Stimulated activated CD8-positive, alpha-beta memory T cell treated with anti-CD3 and anti-CD28 coated beads, Interleukin-4, amount 100 ng/mL, for 4 hours (primary cell): Measurements from ENCODE around the gene ARSB.
"Not testable (repeated sequence)": the region's sequence is repeated elsewhere in the genome, so short reads cannot be mapped to it uniquely, and the experiment has no call there.

Source experiments
- DNase-seq, 2 donors: peaks; one replicate each; pipeline ENCODE4 v3.0.0-alpha.2; 2020; ENCODE audit warnings: low read depth in 2 of 2, low spot score in 1 of 2

Gene ARSB

DNA sequence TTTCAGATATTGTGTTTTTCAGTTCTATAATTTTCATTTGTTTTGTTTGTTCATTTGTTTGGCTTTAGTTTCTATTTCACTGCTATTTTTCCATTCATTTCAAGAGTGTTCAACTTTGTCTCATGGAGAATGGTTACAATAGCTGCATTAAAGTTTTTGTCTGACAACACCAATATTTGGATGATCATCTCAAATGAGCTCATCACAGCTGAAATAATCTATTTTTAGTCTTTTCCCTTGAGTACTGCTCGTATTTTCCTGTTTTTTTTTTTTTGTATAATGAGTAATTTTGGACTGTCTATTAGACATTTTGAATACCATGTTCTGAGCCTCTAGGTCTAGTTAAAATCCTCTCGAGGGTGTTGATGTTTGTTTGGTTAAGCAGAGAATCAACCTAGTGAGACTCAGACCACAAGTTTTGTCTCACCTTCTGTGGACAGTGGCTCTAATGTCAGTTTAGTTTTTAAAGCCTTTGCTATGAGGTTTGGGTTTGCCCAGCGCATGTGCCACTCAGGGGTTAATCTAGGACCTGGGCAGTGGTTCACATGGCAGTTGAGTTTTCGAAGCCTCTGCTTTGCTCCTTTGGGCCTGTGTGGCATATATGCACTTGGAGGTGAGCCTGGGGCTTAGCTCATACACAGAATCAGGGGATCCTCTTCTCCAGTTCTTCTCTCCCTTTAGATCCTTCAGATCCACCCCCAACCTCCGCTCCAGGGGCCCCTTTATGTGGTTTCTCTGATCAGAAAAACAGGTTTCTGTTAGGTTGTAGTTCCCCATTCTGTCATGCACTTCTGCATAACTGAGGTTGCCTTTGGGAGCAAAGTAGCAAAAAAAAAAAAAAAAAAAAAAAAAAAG lies 79.8 kb downstream of the ARSB start:
- no peak for DNase-seq

DNA sequence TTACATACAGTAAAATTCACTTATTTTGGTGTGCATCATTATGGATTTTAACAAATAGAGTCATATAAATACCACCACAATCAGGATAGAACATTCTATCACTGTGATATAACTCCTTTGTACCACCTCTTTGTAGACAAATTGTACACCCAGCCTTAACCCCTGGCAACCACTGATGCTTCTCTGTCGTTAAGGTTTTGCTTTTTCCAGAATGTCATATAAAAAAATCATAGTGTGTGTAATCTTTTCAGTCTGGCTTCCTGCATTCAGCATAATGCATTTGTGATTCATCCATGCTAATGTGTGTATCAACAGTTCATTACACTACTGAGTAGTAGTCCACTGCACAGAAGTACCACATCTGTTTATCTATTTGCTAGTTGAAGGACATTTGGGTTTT lies 81.2 kb downstream of the ARSB start:
- DNase-seq = no peak

GRCh38 chr5:78903353-78903752 lies 81.8 kb downstream of the ARSB start:
- DNase-seq = no peak

DNA sequence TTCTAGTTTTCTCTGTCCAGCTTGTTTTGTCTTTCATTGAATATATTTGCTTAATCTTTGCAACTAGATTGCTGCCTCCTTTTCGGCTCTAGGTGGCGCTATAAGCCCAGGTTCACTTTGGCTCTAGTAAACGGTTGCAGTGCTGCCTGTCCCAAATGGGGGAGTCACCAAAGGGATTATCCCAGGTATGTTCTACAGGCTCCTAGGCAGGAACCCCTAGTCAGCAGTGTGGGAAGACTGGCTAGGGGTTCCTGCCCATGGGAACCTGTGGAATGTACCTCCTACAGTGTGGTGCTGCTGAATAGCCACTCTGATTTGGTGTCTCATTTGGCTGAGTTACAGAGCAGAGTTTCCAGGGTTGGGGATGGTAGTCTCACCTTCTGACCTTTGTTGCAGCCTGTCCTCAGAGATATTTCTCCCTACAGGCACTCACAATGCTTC lies 85.2 kb downstream of the ARSB start:
- no peak for DNase-seq

- no peak for DNase-seq
Observed at GRCh38 chr5:78896132-78896531, 89.0 kb downstream of the ARSB start.

DNA sequence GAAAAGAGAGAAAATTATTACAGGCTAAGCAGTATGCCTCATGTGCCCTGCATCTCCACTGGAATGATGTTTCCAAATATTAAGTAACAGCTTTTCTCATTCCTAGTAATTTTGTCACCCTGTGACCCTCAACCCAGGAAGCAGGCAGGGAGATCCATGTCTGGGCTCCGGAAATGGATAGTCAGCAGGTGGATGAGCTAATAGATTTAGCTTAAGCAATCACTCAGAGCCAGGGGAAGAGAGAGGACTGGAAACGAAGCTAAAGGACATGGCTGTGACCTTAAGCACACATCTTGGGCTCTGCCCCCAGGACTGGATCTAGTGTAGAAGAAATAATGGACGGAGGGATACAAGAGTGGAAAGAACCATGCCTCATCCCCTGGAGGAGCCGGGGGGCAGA lies 89.5 kb downstream of the ARSB start:
- no peak for DNase-seq

DNA sequence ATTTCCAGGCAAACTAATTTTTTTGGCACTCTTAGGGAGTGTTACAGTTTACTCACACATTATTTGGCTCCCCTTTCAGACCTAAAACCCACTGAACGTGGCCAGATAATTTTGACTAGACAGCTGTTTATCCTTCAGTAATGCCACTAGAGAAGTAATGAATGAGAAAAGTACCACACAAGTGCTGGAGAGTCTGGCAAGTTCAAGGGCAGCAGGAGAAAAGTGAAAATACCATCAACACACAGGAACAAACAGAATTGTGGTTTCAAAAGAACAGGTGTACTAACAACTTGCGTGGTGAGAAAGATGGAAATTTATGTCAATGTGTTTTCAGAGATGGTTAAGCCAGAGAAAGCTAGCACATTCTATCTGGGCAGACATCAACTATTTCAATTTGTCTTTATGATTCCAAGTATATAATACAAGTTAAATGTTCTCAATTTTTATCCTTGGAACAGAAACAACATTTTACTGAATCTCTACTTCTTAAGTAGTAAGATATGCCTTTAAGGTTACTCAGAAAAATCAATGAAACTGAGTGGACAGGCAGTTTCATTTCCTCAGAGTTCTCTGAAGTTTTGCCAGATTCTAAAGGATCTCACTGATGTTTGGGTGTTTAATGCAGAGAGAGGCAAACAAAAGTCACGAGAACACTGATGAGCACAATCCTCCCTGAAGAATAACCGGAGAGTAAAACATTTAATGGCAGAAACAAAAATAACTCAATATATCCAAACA lies 91.0 kb downstream of the ARSB start:
- DNase-seq = no peak

DNA sequence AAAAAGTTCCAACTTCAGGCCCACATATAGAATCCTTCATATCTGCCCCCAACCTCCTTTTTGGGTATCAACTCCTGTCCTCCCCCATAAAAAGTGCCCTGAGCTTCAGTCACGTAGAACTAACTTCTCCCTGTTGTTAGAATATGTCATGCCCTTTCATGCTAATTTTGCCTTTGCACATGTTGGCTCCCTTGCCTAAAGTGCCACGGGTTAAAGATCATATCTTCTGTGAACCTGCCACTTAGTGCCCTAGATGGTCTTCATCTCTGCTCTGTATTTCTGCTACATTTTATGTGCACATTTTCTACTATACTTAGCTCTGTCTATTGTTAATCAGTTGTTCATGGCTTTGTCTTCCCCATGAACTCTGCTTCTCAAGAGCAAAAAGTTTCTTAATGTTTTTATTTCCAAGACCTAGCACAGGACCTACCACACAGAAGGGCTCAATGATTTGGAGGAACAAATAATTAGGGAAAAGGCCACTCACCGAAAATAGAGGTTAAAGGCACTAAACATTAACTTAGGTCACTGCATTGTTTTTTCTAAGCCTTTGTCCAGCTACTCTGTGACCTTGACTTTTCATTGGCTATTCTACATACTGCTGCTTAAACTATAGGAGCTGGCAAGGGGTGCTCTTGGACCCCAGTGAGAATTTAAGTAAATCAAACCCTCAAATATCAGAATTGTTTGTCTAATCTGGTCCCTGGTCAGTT lies 94.3 kb downstream of the ARSB start:
- no peak for DNase-seq

DNA sequence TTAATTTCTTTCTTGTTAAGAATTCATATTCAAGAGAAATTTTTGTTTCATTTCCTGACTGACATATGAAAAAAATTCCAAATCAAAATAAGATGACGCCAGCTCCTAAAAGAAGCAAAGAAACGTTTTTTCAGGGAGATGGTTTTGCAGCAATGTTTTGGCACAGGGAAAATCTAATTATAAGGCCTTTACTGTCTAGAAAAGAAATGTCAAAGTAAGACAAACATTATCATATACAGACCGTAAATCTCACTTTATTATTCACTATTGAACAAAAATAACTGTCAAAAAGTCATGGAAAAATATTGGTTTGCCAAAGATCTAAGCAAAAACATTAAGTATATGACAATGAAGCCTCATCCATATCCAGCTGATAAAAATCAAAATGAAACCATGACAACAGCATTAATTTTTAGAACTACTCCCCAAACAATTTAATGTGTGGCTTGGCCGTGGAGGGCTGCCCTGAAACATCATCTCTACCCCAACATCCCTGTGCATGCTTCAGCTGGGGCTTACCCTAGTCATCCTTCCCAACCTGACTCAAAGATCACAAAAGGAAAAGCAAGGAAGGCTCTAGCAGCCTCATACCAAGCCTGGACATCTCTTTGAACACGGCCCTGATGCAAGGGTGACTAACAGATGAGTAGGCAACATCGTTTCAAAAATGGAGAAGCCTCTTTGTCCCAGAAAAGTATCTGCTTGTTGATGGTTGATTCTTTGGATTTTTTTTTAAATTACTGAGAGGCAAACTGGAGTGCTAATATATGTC lies 95.6 kb downstream of the ARSB start:
- DNase-seq = no peak

DNA sequence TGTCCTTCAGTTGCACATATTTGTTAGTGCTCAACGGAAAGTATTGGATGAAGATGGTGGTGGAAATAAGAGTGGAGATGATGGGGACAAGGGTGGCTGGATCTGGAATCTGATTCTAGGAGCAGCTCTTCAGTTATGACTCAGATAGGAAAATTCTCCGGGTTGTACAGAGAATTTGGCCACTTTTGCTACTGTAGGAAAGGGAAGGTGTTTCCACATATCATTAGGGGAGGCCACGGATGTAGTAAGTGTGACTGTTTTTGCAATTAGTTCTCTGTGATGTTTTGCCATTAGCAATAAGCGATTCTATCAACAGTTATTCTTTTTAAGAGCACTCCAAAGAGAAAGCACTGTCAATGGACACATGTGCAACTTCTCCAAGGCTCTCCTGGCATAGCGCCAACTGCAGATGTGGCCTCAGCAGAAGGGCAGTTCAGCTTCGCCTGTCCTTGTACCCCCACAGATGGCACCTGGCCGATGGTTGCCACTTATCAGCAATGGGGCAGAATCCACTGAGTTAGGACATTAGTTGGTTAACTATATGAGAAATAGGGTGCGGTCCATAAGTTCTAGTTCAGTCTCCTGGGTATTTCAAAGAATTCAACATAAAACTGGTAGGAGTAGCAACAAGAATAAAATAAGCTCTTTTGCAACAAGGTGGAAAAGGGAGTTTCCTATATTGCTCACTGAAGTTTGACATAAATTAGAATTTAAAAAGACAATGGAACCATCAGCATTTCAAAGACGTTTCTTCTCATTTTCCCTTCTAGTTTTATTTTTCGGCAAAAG lies 96.3 kb downstream of the ARSB start:
- no peak for DNase-seq

DNA sequence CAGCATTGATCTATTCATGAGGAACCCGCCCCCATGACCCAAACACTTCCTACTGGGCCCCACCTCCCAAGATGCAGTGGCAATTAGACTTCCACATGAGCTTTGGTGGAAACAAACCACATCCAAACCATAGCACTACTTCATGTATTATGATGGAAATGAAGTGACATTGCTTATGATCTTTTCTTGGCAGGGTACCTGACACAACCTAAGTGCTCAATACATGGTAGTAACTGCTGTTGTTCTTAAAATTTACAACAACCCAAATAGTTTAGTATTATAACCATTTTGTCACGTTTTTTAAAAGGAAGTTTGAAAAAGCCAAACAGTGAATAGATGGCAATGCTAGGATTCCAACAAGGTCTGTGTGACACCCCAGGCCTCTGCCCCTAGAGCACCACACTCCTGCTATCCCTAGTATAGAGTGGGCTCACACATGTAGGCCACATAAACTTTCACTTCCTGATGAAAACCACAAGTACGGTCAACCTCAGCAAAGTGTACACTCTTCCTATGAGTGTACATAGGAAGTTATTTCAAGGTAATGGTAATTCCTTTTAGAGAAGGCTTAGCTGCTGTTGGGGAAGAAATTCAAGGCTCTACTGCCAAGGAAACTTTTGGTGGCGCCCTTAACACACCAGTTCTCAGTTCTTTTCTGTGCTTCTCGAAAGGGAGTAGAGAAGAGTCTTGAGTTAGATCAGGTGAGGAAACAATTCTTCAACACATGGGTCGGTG lies 97.6 kb downstream of the ARSB start:
- no peak for DNase-seq

DNA sequence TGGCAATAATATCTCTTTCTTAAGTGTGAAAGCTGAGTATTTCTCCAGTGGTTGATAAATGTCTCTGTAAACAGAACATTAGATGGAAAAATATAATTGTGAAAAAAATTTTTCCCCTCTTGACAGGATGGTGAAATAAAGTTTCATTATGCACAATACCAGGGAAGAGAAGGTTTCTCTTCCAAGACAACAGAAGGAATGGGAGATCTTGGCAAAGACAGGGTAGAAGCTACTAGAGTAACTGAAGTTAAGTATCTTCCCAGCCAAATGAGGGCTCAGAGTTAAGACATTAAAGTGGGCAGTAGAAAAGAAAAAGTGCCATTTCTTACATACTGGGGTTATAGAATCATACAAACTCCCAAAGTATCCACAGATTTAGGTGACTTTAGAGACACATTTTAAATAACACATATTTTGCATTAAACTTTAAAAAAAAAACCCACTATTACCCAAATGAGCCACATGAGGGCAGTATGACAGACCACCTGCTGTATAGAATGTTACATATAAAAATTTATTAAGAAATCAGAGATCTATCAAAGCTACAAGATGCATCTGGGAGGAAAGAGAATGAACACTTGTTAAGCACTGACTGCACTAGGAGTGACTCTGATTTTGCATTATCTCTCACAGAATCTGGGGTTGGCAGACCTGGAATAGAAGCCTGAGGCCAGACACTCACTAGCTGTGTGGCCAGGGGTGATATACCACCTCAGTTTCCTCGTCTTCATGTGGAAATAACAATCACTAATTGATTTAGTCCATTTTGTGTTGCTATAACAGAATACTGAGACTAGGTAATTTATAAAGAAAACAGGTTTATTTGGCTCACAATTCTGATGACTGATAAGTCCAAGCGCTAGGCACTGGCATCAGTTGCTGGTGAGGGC lies 98.5 kb downstream of the ARSB start:
- no peak for DNase-seq

DNA sequence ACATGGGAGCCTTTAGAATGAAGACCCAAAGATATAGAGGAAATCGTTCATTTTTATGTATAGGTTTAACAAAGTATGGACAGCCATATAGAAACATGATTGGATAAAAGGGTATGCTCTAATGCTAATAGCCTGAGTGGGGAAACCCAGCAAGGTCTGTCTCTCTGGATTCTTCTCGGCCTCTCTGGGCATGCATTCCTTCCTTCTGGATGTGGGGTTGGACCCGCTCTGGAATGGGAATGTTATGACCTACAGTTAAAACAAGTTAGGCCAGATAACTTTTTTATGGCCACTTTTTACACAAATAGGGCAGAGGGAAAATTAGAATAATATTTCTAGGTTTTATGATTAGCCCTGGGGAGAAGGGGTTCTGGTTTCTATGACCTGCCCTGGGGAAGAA lies 103.2 kb downstream of the ARSB start:
- DNase-seq = no peak

GRCh38 chr5:78879516-78879915 lies 105.6 kb downstream of the ARSB start:
- DNase-seq = no peak

GRCh38 chr5:78866076-78866475 lies 119.0 kb downstream of the ARSB start:
- DNase-seq = not testable (repeated sequence)

- no peak for DNase-seq
Observed at GRCh38 chr5:78858364-78858763, 126.7 kb downstream of the ARSB start.

DNA sequence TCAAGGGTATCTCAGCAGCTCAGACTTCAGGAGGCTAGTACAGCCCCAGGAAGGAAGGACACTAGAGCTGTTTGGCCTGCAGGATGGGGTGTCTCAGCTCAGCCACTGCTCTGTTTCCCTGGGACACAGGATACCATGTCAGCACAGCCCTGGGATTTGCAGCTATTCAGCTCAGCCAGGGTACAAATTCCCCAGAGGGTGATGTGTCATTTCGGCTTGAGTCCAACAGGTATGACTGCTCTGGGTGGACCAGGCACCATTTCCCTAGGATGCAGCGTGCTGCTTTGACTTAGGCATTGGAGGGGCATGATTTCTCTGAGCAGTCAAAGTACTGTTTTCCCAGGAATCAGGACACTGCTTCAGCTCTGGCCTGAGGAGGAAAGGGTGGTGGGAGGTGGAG lies 130.1 kb downstream of the ARSB start:
- no peak for DNase-seq

DNA sequence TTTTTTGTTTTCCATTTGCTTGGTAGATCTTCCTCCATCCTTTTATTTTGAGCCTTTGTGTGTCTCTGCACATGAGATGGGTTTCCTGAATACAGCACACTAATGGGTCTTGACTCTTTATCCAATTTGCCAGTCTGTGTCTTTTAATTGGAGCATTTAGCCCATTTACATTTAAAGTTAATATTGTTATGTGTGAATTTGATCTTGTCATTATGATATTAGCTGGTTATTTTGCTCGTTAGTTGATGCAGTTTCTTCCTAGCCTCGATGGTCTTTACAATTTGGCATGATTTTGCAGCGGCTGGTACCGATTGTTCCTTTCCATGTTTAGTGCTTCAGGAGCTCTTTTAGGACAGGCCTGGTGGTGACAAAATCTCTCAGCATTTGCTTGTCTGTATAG lies 133.2 kb downstream of the ARSB start:
- not testable (repeated sequence) for DNase-seq

GRCh38 chr5:78845470-78845869 lies 139.6 kb downstream of the ARSB start:
- DNase-seq = no peak
